HEK293 (cell line): ENCODE data around the gene SNTG2.
"Not testable (repeated sequence)": the region's sequence is repeated elsewhere in the genome, so short reads cannot be mapped to it uniquely, and the experiment has no call there.

Experiments
- CTCF ChIA-PET: fragments of 350-600 bp; formaldehyde crosslinking; extraction: SDS; loops from one replicate; lab custom pipeline; 2021; ENCODE audit warnings: antibody characterized with exemption; lab: Yijun Ruan, JAX
- POLR2A ChIA-PET: fragments of 300-600 bp; formaldehyde crosslinking; extraction: SDS; loops from one replicate; lab custom pipeline; 2020; ENCODE audit warnings: antibody characterized with exemption, inconsistent platforms; lab: Yijun Ruan, JAX
- H3K27ac ChIP-seq: fragments of 200-500 bp; sonication (Bioruptor generic); 2 replicates; pipeline ENCODE4 v1.5.1; 2014; ENCODE audit warnings: low read depth, low read length, control low read depth, inconsistent platforms; ENCODE audit errors: extremely low read depth
- H3K36me3 ChIP-seq, 2 experiments: fragments of 200-500 bp in 1 of 2; sonication (Bioruptor generic) in 1 of 2; 1 replicate in 1 of 2; 2 replicates in 1 of 2; pipeline ENCODE4 v1.5.1; 2014 to 2017; ENCODE audit warnings: inconsistent platforms in 2 of 2, low read length in 2 of 2; ENCODE audit not compliant: control insufficient read depth in 2 of 2, insufficient read depth in 1 of 2
- H3K4me1 ChIP-seq: fragments of 200-500 bp; sonication (Bioruptor generic); 2 replicates; pipeline ENCODE4 v1.5.1; 2014; ENCODE audit warnings: mild to moderate bottlenecking, low read length, inconsistent platforms; ENCODE audit not compliant: control insufficient read depth, insufficient read depth
- H3K4me3 ChIP-seq: 2 replicates; pipeline ENCODE4 v1.5.1; 2011; ENCODE audit warnings: low read depth, mild to moderate bottlenecking, control low read depth, low read length, moderate library complexity
- H3K9me3 ChIP-seq: fragments of 200-500 bp; sonication (Bioruptor generic); 2 replicates; pipeline ENCODE4 v1.5.1; 2014; ENCODE audit warnings: low read depth, low read length, inconsistent platforms; ENCODE audit not compliant: control insufficient read depth, insufficient read depth
- ATF2 ChIP-seq: fragments of 450-650 bp; formaldehyde crosslinking; IDR thresholded peaks from 2 replicates; pipeline ENCODE4 v1.5.1; 2016; ENCODE audit warnings: missing biosample characterization, missing genetic modification characterization, low read depth
- GFI1B ChIP-seq: fragments of 450-650 bp; formaldehyde crosslinking; IDR thresholded peaks from 2 replicates; pipeline ENCODE4 v1.5.1; 2016; ENCODE audit warnings: missing biosample characterization, missing genetic modification characterization
- HOXD13 ChIP-seq: sonication (generic); formaldehyde crosslinking; IDR thresholded peaks from 2 replicates; pipeline ENCODE4 v1.8.0; 2022; ENCODE audit warnings: missing genetic modification reagents, borderline replicate concordance
- KLF1 ChIP-seq: fragments of 450-650 bp; formaldehyde crosslinking; IDR thresholded peaks from 2 replicates; pipeline ENCODE4 v1.5.1; 2016; ENCODE audit warnings: missing biosample characterization, missing genetic modification characterization
- MEIS1 ChIP-seq: sonication (generic); formaldehyde crosslinking; IDR thresholded peaks from 2 replicates; pipeline ENCODE4 v1.8.1; 2022; ENCODE audit warnings: missing genetic modification reagents, mild to moderate bottlenecking, borderline replicate concordance
- OVOL3 ChIP-seq: fragments of 450-650 bp; formaldehyde crosslinking; IDR thresholded peaks from 2 replicates; pipeline ENCODE4 v1.5.1; 2016; ENCODE audit warnings: missing biosample characterization, missing genetic modification characterization
- SP7 ChIP-seq: fragments of 450-650 bp; formaldehyde crosslinking; IDR thresholded peaks from 2 replicates; pipeline ENCODE4 v1.5.1; 2016; ENCODE audit warnings: missing biosample characterization, missing genetic modification characterization
- YY1 ChIP-seq: fragments of 450-650 bp; formaldehyde crosslinking; IDR thresholded peaks from 2 replicates; pipeline ENCODE4 v1.5.1; 2018; ENCODE audit warnings: missing biosample characterization, missing genetic modification characterization
- YY2 ChIP-seq: fragments of 450-650 bp; formaldehyde crosslinking; IDR thresholded peaks from 2 replicates; pipeline ENCODE4 v1.5.1; 2016; ENCODE audit warnings: missing biosample characterization, missing genetic modification characterization
- ZFHX2 ChIP-seq: fragments of 450-650 bp; formaldehyde crosslinking; conservative IDR thresholded peaks from 2 replicates; pipeline ENCODE4 v1.5.1; 2016; ENCODE audit warnings: missing biosample characterization, missing genetic modification characterization
- ZNF140 ChIP-seq: fragments of 450-650 bp; formaldehyde crosslinking; IDR thresholded peaks from 2 replicates; pipeline ENCODE4 v1.5.1; 2016; ENCODE audit warnings: missing biosample characterization, missing genetic modification characterization
- ZNF146 ChIP-seq: fragments of 450-650 bp; formaldehyde crosslinking; IDR thresholded peaks from 2 replicates; pipeline ENCODE4 v1.5.1; 2016; ENCODE audit warnings: missing biosample characterization, missing genetic modification characterization
- ZNF16 ChIP-seq: fragments of 450-650 bp; formaldehyde crosslinking; IDR thresholded peaks from 2 replicates; pipeline ENCODE4 v1.5.1; 2016; ENCODE audit warnings: low read depth, missing biosample characterization, missing genetic modification characterization
- ZNF211 ChIP-seq: fragments of 450-650 bp; formaldehyde crosslinking; IDR thresholded peaks from 2 replicates; pipeline ENCODE4 v1.5.1; 2016; ENCODE audit warnings: low read depth, missing biosample characterization, missing genetic modification characterization
- ZNF223 ChIP-seq: fragments of 450-650 bp; formaldehyde crosslinking; IDR thresholded peaks from 2 replicates; pipeline ENCODE4 v1.5.1; 2016; ENCODE audit warnings: missing biosample characterization, missing genetic modification characterization
- ZNF23 ChIP-seq: fragments of 450-650 bp; formaldehyde crosslinking; IDR thresholded peaks from 2 replicates; pipeline ENCODE4 v1.5.1; 2016; ENCODE audit warnings: missing biosample characterization, missing genetic modification characterization, borderline replicate concordance
- ZNF266 ChIP-seq: fragments of 450-650 bp; formaldehyde crosslinking; IDR thresholded peaks from 2 replicates; pipeline ENCODE4 v1.5.1; 2016; ENCODE audit warnings: missing biosample characterization, missing genetic modification characterization, low read depth
- ZNF324 ChIP-seq: fragments of 450-650 bp; formaldehyde crosslinking; IDR thresholded peaks from 2 replicates; pipeline ENCODE4 v1.5.1; 2016; ENCODE audit warnings: missing biosample characterization, missing genetic modification characterization
- ZNF391 ChIP-seq: fragments of 450-650 bp; formaldehyde crosslinking; IDR thresholded peaks from 2 replicates; pipeline ENCODE4 v1.5.1; 2016; ENCODE audit warnings: low read depth, missing biosample characterization, missing genetic modification characterization, borderline replicate concordance
- ZNF404 ChIP-seq: fragments of 450-650 bp; formaldehyde crosslinking; IDR thresholded peaks from 2 replicates; pipeline ENCODE4 v1.5.1; 2017; ENCODE audit warnings: missing biosample characterization, missing genetic modification characterization
- ZNF426 ChIP-seq: fragments of 450-650 bp; formaldehyde crosslinking; IDR thresholded peaks from 2 replicates; pipeline ENCODE4 v1.5.1; 2017; ENCODE audit warnings: missing biosample characterization, missing genetic modification characterization, mild to moderate bottlenecking, inconsistent platforms, moderate library complexity
- ZNF433 ChIP-seq: fragments of 450-650 bp; formaldehyde crosslinking; IDR thresholded peaks from 2 replicates; pipeline ENCODE4 v1.5.1; 2016; ENCODE audit warnings: missing biosample characterization, missing genetic modification characterization, low read depth
- ZNF530 ChIP-seq: fragments of 450-650 bp; formaldehyde crosslinking; IDR thresholded peaks from 2 replicates; pipeline ENCODE4 v1.5.1; 2016; ENCODE audit warnings: low read depth, missing biosample characterization, missing genetic modification characterization
- ZNF707 ChIP-seq: fragments of 450-650 bp; formaldehyde crosslinking; IDR thresholded peaks from 2 replicates; pipeline ENCODE4 v1.5.1; 2016; ENCODE audit warnings: missing biosample characterization, missing genetic modification characterization
- ZNF76 ChIP-seq: fragments of 450-650 bp; formaldehyde crosslinking; IDR thresholded peaks from 2 replicates; pipeline ENCODE4; 2016; ENCODE audit warnings: low read depth, missing biosample characterization, missing genetic modification characterization, borderline replicate concordance
- ZSCAN16 ChIP-seq: fragments of 450-650 bp; formaldehyde crosslinking; IDR thresholded peaks from 2 replicates; pipeline ENCODE4 v1.5.1; 2016; ENCODE audit warnings: missing biosample characterization, missing genetic modification characterization
- ZSCAN18 ChIP-seq: fragments of 450-650 bp; formaldehyde crosslinking; IDR thresholded peaks from 2 replicates; pipeline ENCODE4 v1.5.1; 2016; ENCODE audit warnings: missing biosample characterization, missing genetic modification characterization

The SNTG2 gene

GRCh38 chr2:1224901-1225300 lies 274.3 kb downstream of the SNTG2 start (continued):
- TF ChIP-seq MEIS1 (no peak), ZNF324 (tag by site-specific recombination) (no peak)
- TF ChIP-seq, all 188 proteins: peak for 0

GRCh38 chr2:1226766-1227165 lies 276.1 kb downstream of the SNTG2 start:
- H3K27ac ChIP-seq, result no peak overlapping the region
- no peaks in the 10 kb centered on the region for H3K4me1 ChIP-seq
- TF ChIP-seq ZNF16 (tag by site-specific recombination) (no peak), ZNF433 (tag by site-specific recombination) (no peak), ZNF266 (tag by site-specific recombination) (no peak), SP7 (tag by site-specific recombination) (no peak), ZNF223 (tag by site-specific recombination) (no peak), HOXD13 (CRISPR knock-in tag) (no peak), OVOL3 (tag by site-specific recombination) (no peak), ZSCAN16 (tag by site-specific recombination) (no peak), ZSCAN18 (no peak)
- POLR2A ChIA-PET, result no interaction called here
- CTCF ChIA-PET, result interaction anchor here (0.6 to 0.7 kb wide), 3 partner anchors 25 to 324 kb away, joined by 3 to 7 read pairs (median 3); no protein-coding TSS in a partner anchor
- no peaks in the 10 kb centered on the region for H3K36me3 ChIP-seq
- no peak overlapping the region for H3K4me3 ChIP-seq
- H3K9me3 ChIP-seq, result no peaks in the 10 kb centered on the region

- no peaks in the 10 kb centered on the region for H3K4me1 ChIP-seq
- H3K9me3 ChIP-seq, result no peaks in the 10 kb centered on the region
- H3K4me3 ChIP-seq, result no peak overlapping the region
- POLR2A ChIA-PET, result no interaction called here
- CTCF ChIA-PET, result interaction anchor here (0.7 kb wide), 1 partner anchor 42 kb away, joined by 7 read pairs; no protein-coding TSS in a partner anchor
- no peaks in the 10 kb centered on the region for H3K36me3 ChIP-seq
- H3K27ac ChIP-seq, result no peak overlapping the region
- TF ChIP-seq GFI1B (tag by site-specific recombination), result no peak
- TF ChIP-seq ZNF426 (tag by site-specific recombination), result no peak
- TF ChIP-seq ZNF530 (tag by site-specific recombination), result no peak
- TF ChIP-seq ZNF211, result no peak
- no peak for TF ChIP-seq ATF2
- TF ChIP-seq ZNF391, result no peak
- no peak for TF ChIP-seq YY2 (tag by site-specific recombination)
- TF ChIP-seq ZNF140 (tag by site-specific recombination), result no peak
- TF ChIP-seq ZNF404 (tag by site-specific recombination), result no peak
- TF ChIP-seq ZNF23 (tag by site-specific recombination), result no peak
- no peak for TF ChIP-seq ZNF76 (tag by site-specific recombination)
- TF ChIP-seq ZFHX2, result no peak
- no peak for TF ChIP-seq MEIS1
- no peak for TF ChIP-seq ZNF707 (tag by site-specific recombination)
- no peak for TF ChIP-seq ZNF146 (tag by site-specific recombination)
- no peak for TF ChIP-seq KLF1 (tag by site-specific recombination)
- TF ChIP-seq YY1 (tag by site-specific recombination), result no peak
Observed at GRCh38 chr2:1227274-1227900, 276.7 kb downstream of the SNTG2 start.

GRCh38 chr2:1229596-1229995 lies 278.9 kb downstream of the SNTG2 start:
- H3K4me3 ChIP-seq, H3K36me3 ChIP-seq, H3K27ac ChIP-seq, CTCF ChIA-PET, H3K9me3 ChIP-seq, POLR2A ChIA-PET, H3K4me1 ChIP-seq: not testable (repeated sequence)
